HCEC 1CT (cell line): ENCODE measurements around the gene CDADC1.

Experiments used
- DNase-seq: peaks from one replicate; pipeline ENCODE4 v3.0.0-alpha.2; 2017

CDADC1 gene

DNA sequence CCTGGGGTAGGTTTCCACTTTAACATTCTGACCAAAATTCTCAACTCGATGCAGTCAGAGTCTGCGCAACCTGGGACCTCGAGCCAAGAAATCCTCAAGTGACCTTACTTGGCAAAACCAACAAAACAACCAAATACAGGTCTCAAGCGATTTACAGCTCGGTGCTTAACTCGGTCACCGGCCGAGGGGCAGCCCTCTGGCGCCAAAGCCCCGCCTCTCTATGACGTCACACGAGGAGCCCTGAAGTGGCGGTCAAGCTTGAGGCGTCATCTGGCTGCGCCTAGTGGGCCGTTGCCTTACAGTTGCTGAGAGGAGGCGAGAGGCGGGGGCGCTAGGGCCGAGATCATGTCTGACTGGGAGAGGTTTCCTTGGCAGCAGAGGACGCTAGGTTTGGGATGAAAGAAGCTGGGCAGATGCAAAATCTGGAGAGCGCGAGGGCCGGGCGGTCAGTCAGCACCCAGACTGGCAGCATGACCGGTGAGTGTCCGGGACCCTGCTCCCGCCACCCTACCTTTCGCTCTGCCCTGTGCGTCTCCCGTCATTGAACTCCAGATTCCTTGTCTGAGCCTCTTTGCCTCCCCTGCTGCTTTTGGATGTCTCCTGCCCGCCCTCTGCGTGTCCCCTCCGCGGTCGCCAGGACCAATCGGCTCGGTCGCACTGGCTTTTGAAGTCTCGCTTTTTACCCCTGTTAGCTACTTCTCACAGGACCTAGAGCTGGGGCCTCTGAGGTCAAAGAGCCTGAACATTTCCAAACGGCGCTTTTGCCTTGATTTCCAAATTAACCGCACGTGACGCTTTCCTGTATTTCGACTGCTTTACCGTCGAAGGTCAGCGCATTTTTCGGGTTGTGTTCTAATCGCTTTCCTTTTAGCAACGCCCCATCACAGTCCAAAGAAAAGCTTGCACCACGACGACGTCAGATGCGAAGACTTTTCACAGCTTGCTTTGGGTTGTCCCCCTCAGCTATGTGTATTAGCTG, at the start of gene CDADC1:
TSS of gene CDADC1 (plus strand) at position 283 of the 979 bp plus-strand sequence. CDS start at position 396, 113 bp downstream.
- peak; percentile 92 for DNase-seq

- DNase-seq, result no peak
Measured at GRCh38 chr13:49206641-49207040, 41.1 kb upstream of the CDADC1 start.

GRCh38 chr13:49208619-49209018, 39.1 kb upstream of the CDADC1 start:
- no peak for DNase-seq

GRCh38 chr13:49210114-49210513, 37.6 kb upstream of the CDADC1 start:
- DNase-seq, result no peak

GRCh38 chr13:49210669-49211068, 37.1 kb upstream of the CDADC1 start:
- DNase-seq, result no peak

DNA sequence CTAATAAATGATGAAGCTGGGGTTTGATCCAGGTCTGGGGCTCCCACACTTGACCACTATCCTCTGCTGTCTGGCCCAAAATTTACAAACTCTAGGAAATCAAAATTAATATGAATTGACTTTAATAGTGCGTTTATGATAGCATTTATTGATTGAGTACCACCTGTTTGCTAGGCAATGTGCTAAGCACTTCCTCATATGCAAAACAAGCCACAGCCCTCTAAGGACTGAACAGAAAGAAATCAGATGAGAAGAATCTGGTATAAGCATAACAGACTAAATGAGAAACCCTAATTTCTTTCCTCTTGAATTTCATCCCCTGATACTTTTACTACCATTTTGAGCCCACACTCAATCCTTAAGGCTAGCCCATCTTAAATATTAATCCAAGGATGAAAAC, 34.2 kb upstream of the CDADC1 start:
- no peak for DNase-seq

DNA sequence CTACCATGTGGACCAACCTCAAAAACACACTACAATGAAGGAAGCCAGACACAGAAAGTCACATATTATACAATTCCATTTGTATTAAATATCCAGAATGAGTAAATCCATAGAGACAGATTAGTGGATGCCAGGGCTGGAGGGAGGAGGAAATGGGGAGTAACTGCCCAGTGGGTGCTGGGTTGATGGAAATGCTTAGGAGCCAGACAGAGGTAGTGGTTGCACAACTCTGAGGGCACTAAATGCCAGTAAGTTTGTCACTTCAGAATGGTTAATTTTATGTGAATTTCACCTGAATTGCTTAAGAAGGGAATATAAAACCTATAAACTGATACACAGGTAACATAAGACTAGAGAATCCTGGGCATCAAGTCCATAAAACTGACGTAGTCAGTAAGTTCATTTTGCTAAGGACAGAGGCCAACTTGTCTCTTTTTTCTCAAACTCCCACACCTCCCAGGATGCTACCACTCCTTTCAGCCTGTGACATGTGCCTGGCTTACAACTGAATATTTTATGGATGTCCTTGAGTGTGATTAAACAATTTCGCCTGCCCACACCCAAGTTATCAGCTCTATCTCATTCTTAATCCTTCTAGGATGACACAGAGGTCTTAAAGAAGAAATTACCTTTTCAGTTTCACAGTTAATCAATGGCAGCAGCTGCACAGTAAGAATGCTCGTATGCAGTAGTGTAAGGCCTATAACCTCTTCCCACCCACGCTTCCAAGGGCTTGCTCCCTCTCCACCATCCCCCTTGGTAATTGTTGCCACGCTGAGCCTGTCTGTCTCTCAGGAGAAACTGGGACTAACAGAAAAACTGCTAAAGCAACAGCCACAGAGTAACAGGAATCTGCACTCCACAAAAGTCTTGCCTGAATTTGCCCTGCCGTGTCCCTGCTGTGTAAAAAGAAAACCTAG, 33.5 kb upstream of the CDADC1 start:
- DNase-seq, result no peak

DNA sequence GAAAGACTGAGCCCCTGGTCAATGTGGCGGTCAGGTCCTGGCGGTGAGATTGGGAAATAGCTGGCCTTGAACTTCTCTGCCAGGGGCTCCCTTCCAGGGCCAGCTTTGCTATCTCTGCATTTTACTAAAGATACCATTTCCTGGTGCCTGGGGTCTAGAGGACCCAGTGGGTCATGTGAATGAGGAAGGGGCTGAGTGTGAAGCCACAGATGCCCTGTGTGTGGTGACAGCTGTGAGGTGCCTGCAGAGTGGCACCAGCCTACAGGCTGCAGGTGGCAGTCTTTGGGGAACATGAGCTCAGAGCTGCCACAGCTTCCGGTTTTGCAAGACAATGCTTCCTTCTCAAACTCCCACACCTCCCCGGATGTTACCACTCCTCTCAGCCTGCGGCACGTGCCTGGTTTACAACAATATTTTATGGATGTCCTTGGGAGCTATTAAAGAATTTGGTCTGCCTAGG, 32.8 kb upstream of the CDADC1 start:
- DNase-seq, result no peak

GRCh38 chr13:49216334-49216733, 31.4 kb upstream of the CDADC1 start:
- DNase-seq, result no peak

DNA sequence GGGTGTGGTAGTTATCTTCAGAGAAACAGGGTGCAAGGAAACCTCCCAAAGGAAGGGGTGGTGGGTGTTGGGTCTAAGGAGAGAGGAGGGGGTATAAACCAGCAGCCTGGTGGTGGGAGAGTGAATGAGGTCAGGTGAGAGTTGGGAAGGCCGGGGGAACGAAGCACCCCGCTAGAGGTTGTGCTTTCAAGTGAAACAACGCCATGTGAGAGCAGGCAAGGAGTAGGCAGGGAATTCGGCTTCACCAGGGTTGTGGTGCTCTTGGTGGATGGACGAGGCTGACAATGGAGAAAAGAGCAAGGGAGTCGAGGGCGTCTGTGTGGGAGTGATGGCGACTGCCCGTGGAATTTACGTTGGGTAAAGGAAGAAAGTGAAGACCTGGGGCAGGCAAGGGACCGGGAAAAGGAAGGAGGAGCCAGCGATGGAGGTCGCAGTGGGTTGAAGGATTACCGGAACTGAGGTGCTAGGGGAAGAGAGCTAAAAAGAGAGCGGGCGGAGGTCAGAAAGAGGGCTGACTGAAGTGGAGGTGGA, 29.7 kb upstream of the CDADC1 start:
- no peak for DNase-seq

- no peak for DNase-seq
Measured at GRCh38 chr13:49218493-49219051, 29.2 kb upstream of the CDADC1 start.

DNA sequence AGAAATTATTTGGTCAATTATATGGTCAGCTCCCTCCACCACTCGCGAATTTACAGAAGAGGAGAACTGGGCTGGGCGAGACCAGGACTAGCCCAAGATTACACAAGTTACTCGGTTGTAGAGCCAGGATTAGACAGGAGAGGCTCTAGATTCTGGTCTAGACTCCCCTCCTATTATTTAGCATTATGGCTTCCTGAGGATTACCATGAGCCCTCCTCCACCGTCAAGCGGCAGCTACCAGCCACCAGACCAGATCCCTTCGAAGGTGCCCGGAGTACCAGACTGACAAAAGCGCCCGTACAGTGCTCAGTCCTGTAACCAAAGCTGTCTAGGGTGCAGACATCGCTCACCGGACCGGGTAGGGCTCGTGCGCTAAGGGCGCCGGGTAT, 28.1 kb upstream of the CDADC1 start:
- DNase-seq, result no peak

DNA sequence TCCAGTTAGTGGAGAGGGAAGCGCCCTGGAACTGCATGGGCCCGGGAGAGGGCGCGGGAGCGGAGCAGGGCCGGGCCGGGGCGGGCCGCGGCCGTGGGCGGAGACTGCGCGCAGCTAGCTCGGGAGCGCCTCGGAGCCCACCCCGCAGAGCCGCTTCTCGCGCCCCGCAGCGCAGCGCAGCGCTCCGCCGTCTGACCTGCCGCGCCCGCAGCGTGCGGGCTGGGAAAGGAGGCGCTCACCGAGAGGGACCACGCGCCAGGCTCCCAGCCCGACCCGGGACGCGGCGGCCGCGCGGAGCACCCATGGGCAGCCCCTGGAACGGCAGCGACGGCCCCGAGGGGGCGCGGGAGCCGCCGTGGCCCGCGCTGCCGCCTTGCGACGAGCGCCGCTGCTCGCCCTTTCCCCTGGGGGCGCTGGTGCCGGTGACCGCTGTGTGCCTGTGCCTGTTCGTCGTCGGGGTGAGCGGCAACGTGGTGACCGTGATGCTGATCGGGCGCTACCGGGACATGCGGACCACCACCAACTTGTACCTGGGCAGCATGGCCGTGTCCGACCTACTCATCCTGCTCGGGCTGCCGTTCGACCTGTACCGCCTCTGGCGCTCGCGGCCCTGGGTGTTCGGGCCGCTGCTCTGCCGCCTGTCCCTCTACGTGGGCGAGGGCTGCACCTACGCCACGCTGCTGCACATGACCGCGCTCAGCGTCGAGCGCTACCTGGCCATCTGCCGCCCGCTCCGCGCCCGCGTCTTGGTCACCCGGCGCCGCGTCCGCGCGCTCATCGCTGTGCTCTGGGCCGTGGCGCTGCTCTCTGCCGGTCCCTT, 27.5 kb upstream of the CDADC1 start, which contains the start of gene MLNR:
TSS of gene MLNR (plus strand) at position 303 of the 820 bp plus-strand sequence. CDS start at position 303, 0 bp downstream.
- peak; percentile 17 for DNase-seq

- no peak for DNase-seq
Measured at GRCh38 chr13:49220856-49221589, 26.7 kb upstream of the CDADC1 start.

GRCh38 chr13:49221590-49221965, 26.1 kb upstream of the CDADC1 start:
- no peak for DNase-seq

DNA sequence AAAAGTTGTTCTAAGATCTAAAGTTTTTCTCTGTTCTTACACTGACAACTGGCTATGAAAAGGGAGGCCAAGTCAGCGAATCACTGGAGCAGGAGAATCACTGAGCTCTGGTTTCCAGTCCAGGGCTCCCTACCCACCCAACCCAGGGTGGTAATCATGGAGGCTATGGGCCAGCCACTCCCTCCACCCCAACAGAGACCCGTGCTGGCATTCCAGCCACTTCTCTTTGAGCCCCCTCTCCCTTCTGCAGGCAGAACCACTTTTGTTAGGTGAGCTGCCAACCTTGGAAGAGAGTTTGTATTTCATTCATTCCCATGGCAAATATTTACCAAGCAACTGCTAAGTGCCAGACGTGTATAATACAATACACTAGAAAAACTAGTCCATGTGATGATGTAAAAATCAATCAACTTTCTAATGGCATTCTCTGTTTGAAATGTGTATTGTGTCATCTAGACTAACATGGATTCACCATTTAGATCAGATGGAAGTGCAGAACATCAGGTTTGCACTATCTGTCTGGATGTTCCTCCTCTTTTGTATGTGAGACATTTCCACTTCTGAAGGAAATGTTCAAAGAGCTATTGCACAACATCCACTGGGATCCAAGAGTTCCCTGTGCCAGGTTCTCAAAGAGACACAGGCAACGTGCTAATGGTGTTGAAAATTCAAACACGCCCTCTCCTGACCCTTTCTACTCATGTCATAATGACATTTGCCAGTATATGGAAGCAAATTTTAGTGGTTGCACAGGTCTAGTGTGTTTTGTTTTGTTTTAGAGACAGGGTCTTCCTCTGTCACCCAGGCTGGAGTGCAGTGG, 22.3 kb upstream of the CDADC1 start:
- no peak for DNase-seq

- no peak for DNase-seq
Measured at GRCh38 chr13:49226613-49227012, 21.1 kb upstream of the CDADC1 start.

GRCh38 chr13:49234741-49235140, 13.0 kb upstream of the CDADC1 start:
- DNase-seq, result no peak

- no peak for DNase-seq
Measured at GRCh38 chr13:49235856-49236431, 11.8 kb upstream of the CDADC1 start.

DNA sequence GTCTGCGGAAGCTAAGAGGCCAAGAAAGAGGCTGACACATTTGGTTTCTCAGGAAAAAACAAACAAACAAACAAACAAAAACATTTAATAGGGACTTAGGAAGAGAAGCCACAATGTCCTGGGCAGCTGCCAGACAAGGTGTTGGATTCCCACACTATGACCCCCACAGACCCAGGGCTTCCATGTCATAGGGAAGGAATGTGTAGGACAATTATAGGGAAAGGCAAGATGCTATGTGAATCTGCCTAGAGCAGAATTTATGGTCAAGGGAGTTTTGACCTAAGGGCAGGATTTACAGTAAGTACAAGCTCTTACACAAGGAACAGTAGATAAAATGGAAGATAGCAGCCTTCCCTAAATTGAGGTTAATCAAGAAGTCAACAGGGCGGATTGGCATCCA, 9.1 kb upstream of the CDADC1 start:
- DNase-seq, result no peak
